ENCODE results near the gene GAPDHS.
A peak's percentile ranks its signal among the peaks of the same experiment; 100 is the strongest.

GAPDHS gene

DNA sequence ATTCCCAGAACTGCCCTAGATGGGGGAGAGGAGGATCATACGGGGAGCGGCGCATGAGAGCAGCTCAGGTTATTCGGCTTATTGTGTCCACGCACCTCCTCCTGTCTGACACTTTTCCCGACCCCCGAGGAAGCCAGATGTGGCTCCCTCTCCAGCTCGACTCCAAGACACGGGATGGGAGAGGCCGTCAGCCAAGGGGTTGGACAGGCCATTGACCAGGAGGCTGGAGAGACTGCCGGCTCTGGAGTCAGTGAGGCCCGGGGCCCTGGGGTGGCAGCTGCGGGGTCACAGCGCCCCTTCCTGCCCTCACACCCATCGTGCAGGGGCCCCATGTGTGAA is 22.7 kb upstream of the GAPDHS start:
- no peak for DNase-seq (ENCODE audit: low spot score)

DNA sequence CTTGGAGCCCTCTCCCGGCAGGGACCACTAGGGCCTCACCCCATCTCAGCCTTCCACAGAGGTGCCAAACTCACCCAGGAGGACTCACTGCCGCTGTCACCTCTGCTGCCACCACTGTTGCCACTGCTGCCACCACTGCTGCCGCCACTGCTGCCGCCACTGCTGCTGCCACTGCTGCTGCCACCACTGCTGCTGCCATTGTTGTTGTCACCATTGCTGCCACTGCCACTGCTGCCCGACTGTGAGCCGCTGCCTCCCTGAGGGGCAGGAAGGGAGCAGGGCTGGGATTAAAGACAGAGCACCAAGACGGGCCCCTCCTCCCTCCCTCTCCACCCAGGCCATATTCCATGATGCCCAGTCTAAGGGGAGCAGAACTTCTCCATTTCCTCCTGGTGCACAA is 21.9 kb upstream of the GAPDHS start:
- no peak for DNase-seq (ENCODE audit: low spot score)

DNA sequence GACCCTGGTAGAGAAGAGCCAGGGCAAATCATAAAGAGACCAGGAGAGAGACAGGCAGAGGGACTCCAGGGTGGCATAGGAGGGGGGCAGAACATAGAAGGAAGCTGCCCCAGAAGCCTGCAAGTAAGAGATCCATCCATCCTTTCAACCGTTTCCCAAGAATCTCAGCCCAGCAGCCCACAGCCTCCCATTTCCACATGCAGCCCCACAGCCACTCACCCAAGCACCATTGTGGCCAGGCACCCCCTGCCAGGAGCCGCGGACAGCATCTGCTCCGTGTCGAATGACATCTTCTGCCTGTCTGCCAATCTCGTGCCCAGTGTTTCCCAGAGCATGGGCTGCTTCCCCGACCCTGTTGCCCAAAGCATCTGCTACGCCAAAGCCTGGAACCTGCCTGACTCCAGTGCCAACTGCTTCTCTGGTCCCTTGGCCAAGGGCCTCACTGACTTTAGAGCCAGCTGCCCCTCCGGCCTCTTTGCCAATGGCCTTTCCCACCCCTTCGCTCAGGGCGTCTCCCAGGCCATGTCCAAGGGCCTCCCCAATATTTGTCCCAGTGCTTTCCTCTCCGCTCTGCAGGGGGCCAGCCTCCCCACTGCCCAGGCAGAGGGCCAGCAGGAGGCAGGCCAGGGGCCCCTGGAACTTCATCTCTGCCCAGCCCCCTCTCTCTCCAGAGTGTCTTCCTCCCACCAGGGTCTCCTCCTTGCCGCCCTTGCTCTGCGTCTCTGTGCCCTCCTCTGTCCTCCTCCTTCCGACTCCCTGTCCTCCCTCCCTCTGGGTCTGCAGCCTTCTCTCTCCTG is 20.2 kb upstream of the GAPDHS start:
- no peak for DNase-seq (ENCODE audit: low spot score)

DNA sequence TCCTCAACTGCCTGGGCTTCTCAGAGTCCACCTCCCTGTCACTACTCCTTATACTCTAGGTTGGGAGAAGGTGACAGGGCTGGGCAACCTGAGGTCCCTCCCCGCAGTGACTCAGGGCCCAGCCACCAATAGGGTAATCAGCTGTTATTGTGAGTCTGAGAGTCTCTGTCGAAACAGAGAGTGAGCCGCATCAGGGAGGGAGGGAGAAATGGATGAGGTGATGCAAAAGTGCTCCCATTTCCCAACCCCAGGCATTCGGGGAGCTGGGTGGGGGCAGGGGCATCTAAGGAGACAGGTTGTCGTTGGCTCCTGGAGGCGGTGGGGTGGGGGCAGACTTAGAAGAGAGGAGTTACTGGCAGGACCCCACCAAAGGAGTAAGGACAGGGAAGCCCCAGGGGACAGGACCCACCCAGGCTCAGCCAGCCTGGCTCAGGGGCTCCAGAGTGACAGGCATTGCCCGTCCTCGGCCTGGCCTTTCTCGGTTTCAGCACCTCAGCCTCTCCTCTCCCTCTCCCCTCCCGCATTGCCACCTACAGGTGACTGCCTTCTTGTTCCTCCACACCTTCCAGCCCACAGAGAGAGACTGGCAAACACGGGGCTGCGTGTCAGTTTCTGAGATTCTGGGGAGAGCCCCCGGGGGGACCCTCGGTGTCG is 19.5 kb upstream of the GAPDHS start, which contains the start of gene DMKN:
DMKN (minus strand) TSS at position 22 of the 654 bp plus-strand sequence. CDS start 174 bp downstream, outside the sequence.
- DNase-seq (ENCODE audit: low spot score): peak; percentile 23

DNA sequence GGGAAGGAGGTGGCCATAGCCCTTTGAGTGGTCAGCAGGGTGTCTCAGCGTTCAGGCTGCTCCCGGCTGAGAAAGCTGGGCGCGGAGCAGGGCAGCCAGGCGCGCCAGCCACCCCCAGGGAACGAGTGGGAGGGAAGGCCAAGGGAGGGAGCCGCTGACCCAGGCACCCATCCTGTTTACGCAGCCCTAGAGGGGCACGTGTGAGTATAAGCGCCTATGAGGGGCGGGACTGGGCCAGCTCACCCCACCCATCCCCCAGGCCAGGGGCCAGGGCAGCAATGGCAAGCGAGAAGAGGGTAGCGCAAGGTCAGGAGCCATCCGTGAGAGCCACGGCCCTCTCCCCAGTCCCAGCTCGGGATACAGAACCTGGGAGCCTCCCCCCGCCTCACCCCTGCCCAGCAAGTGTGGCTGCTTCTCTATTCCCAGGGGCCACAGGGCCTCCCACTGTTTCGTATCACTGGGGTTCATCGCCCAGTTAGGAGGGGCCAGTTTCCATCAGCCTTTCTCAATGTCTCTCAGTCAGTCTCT is 18.9 kb upstream of the GAPDHS start:
- DNase-seq (ENCODE audit: low spot score): no peak

DNA sequence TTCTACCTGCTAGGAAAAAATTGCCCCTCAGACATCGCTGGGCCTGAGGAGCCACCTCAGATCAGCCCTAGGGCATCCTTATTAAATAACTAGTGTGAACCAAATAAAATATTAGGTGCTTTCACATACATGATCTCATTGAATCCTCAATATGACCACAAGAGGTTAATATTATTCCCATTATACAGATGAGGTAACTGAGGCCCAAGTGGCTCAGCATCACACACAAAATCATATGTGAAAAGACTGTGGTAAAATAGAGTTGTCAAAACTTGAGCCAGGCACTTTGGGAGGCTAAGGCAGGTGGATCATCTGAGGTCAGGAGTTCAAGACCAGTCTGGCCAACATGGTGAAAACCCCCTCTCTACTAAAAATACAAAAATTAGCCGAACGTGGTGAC is 16.9 kb upstream of the GAPDHS start:
- DNase-seq (ENCODE audit: low spot score): no peak

DNA sequence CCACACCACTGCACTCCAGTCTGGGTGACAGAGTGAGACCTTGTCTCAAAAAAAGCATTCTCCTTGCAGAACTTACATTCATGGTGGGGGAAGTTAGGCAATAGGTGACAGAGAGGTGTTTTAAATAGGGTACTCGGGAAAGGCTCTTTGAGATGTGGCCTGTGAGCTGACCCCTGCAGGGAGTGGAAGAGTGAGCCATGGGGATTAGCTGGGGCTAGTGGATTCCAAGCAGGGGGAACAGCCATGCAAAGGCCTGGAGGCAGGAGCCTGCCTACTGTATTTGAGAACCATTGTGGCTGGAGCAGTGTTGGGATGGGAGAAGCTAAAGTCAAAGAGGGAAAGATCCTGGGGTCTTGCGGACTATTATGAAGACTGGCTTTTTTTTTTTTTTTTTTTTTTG is 15.9 kb upstream of the GAPDHS start:
- DNase-seq (ENCODE audit: low spot score): no peak

DNA sequence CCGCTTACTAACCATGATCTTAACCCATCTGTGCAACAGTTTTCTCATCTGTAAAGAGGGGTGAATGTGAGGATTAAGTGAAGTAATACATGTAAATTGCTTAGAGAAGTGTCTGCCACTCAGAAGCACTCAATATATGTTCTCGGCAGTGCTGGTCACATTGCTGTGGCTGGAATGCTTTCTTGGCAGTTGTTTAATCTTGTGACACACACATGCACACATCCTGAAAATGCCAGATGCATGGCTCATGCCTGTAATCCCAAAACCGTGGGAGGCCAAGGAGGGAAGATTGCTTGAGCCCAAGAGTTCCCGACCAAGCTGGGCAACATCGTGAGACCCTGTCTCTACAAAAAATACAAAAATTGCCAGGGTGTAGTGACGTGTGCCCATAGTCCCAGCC is 14.9 kb upstream of the GAPDHS start:
- no peak for DNase-seq (ENCODE audit: low spot score)

DNA sequence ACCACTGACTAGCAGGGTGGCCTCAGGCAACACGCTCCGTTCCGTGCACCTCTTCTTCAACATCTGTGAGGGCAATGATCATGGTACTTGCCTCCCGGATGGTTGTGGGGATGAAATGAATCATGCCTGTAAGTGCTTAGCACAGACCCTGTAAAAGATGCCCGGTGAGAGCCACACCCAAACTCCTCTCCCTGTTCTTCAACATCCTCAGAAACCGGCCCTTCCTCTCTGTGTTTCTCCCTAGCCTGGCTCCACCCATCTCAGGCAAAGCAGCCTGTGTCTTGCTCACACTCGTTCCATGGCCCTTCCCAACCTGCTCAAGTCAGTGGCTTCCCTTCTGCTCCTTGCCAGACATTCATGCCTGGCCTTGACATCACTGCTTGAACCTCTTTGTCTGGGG is 14.0 kb upstream of the GAPDHS start:
- no peak for DNase-seq (ENCODE audit: low spot score)

DNA sequence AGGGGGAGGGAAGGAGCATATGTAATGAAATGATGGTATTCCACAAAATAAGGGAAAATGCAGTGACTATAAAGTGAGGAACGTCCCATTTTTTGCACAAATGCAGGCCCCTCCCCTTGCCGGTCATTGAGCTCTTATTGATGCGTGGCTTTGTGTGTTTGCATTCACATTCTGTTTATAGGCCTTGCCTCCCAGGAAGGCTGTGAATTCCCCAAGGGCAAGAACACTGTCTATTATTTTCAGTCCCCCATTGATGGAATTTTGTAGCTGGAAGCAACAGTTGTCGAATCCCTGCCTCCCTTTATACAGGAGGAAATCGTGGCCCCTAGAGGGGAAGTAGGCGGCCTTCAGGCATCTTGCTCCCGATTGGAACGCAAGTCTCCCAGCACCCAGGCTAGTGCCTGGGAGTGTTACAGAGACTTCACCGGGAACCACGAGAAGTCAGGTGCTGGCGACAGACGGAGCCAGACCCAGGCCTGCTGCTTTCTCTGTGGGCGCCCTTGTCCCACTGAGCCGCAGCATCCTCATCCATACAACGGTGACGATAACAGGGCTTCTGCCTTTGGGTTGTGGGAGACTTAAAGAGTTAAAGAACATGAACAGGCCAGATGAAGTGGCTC is 12.0 kb upstream of the GAPDHS start:
- no peak for DNase-seq (ENCODE audit: low spot score)

DNA sequence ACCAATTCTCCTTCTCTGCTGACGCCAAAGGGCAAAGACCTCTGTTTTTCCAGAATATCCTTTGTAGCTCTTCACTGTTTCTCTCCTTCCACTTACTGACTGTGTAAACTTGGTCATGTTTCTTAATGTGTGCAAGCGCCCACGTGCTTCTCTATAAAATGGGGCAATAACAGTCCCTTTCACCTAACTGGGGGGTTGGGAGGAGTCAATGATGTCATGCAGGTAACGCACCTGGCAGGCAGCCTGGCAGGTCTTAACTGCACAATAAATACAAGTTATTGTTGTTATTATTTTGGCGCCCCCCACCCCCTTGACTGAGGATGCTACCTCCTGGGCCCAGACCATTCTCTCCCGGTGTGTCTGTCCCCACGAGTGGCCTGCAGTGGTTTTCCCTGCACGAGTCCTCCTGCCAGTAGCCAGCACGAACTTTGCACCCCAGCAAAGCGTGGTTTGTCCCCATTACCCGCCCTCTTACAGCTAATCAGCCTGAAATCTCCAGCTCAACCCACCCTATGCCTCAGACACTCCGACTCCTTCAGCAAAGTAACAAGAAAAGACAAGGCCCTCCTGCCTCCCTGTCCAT is 10.4 kb upstream of the GAPDHS start:
- no peak for DNase-seq (ENCODE audit: low spot score)

DNA sequence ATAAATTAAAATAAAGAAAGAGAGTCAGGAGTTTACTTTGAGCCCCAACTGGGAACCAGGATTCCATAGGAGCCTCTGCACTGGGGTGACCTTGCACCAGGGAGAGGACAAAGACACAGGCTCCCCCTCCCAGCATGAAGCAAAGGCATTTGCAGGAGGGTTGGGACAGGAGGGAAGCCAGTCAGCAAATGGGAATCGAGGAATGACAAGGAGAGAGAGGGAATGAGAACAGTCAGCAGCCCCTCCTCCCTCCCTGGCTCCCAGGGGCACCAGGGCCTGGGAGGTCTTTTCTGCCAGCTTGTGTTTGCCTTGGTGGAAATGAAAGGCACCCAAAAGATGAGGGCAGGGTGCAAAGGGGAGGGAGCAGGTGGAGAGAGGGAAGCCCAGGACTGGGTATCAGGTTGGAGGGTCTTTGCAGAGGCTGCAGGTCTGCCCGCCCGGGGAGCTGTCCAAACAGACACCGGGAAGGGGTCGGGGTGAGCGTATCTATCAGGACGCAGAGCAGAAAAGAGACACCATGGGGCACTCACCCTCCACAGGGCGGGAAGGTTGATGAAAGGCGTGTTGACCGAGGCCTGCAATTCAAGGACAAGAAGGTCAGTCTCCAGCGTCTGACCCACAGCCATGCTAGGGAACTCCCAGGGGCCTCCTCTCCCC is 8.9 kb upstream of the GAPDHS start:
- DNase-seq (ENCODE audit: low spot score): no peak

DNA sequence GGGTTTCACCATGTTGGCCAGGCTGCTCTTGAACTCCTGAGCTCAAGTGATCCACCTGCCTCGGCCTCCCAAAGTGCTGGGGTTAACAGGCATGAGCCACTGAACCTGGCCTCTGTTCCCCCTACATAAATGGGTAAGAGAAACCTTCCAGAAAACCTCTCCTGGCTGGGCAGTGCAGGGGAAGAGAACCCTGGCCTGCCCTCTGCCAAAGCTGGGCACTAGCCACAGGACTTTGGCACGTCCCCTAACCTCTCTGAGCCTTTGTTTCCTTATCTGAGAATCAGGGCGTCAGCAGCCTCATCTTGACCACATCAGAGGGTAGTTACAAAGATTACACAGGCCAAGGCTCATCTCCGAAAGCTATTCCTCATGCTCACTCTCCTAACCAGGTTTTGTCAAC is 7.4 kb upstream of the GAPDHS start:
- no peak for DNase-seq (ENCODE audit: low spot score)

DNA sequence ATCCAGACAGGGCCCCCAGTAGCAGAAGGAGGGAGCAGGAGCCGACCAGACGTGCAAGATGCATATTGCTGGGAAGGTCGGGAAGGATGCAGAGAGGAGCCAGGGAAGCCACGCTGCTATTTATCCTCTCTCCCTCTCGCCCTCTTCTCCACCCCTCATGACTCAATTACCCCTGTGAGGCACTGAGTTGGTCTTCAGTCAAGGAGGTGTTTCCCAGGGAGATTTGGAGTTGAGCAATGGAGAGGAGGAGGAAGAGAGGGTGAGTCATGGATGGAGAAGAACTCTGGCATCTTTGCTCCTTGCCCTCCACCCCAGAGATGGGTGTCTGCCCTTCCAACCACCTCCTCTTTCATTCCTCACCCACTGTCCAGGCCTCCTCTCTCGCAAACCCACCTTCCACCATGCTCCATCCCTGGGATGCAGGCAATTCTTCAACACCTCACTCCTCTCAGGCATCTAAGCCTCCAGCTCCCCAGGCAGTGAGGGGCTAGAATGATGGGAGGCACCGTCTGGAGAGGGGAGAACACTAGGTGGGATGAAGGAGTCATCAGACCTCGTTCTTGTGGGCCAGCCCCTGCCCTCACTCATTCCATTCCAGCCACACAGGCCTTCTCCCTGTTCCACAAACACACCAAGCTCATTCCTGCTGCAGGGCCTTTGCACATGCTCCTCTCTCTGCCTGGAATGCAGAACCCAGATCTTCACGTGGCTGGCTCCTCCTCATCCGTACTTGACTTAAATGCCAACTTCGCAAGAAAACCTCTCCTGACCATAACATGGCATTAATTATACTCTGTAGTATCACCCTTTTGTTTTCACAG is 4.8 kb upstream of the GAPDHS start, which contains the start of gene SBSN:
SBSN (minus strand) TSS at position 94 of the 821 bp plus-strand sequence; CDS start at position 64, 30 bp downstream.
- DNase-seq (ENCODE audit: low spot score): no peak

DNA sequence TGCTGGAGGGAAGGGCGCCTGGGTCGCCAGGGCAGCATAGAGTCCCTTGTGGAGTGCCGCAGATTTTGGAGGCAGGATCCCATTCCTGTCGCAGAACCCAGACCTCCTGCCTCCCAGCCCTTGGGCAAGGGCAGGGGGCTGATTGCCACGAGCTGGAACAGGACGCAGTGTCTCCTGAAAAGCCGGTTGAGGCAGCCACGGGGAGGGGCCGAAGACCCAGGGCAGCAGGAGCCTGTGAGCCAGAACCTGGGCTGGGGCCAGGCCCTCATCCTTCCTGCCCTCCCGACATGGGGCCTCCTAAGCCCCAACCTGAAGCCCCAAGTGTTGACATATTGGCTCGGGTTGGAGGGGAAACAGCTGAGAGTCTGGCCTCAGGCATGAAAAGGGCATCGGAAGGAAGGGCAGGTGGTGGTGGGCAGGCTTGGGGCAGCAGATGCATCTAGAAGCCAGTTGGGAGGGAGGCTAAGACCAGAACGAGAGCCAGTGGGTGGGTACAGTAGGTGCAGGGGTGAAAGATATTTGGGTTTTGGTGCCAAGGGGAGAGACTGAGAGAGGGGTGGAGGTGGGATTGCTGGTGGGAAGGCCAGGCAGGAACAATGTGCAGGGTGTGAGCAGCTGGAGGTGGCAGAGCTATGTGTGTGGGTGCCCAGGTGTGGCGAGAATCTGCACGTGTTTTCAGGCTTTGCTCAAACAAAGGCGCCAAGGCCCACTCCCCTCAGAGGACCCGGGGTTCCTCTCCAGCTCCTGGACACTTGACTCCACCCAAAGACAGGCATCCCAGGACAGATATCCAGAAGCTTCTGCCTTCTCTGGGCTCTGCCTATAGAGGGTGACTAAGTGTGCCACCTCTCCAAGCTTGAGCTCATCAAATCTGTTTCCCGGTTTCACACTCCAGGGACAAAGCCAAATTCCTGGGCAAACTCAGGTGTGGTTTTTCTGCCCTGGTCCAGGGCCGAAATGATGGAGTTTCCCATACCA is 3.7 kb upstream of the GAPDHS start:
- no peak for DNase-seq (ENCODE audit: low spot score)

DNA sequence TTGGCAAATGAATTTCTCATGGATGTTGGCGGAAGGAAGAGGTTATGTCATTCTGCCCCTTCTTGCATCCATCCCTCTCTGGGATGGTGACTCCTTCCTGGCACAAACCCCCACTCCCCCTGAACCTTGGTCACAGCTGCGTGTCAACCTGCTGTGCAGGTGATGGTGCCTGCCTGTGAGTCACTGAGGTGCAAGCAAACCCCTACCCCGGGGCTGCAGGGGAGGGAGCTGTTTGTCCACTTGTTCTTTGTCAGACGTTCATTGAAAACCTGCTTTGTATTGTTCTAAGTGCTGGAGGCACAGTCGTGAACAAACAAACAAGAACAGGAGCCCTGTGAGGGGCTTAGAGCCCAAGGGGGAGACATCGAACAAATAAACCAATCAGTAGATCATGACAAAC is 2.0 kb upstream of the GAPDHS start:
- DNase-seq (ENCODE audit: low spot score): no peak

DNA sequence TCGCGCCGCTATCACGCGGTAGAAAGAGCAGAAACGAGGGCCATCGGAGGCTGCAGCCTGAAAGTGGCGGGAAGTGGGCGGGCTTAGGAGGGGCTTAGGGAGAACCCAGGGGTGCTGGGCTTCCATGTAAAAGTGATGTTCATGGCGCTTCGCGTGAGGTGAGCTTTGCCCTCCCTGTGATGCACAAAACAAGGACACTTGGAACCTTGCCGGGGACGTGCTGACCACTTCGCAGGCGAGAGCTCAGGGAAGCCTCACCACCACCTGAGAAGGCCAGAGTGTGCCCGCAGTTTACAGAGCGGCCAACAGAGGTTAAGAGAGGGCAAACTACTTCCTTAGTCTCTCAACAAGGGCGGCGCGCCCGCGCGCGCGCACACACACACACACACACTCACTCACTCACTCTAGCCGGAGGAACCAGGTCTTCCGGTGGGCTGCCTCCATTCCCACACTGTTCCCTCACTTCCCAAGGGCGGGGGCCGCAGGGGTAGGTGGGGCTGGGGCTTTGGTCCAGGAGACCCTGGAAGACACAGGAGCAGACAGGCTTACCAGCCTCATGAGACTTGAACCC is 651 bp downstream of the GAPDHS start:
- DNase-seq (ENCODE audit: low spot score): no peak

DNA sequence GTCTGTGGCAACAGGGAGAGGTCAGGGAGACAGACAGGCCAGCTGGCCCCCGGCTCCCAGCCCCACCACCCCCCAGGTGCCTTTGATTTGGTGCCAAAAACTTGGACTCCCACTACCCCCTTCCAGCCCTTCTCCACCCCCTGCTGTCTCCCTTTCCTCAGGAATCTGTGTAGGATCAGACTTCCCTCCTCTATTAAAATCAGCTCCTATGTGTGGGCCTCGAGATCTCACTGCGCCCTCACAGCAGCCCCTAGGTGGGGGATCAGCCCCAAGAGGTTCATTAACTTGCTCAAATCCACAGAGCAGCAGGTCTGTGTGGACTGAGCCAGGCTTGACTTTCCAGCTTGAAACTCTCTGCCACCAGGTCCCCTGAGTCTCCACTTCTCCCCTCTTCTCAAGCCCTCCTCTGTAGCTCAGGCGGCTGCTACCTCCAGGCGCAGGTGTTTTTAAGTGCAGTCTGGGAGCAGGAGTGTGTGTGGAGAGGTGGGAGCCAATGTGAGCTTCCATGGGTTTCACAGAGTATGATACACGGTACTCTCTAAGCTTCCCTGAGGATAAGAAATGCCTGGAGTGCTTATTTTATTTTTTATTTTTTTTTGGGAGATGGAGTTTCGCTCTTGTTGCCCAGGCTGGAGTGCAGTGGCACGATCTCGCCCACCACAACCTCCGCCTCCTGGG is 1.7 kb downstream of the GAPDHS start:
- no peak for DNase-seq (ENCODE audit: low spot score)

DNA sequence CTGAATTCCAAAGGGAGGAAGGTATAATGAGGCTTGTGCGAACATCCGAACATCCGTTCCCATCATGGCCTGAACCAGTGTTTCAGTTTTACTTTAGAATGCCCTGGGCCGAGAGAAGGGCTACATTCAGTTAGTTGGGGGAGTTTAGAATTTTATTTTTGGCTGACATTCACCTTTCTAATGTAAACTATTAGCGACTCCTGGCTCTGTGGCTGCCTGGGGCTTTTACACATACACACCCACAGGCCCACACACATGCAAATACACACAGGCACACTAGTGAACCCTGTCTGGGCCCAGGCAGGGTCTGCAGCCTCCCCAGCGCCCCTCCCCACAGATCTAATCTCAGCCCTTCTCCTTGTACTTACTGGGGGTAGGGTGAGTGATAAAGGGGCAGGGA is 6.1 kb downstream of the GAPDHS start:
- DNase-seq (ENCODE audit: low spot score): no peak
